Kidney tubule cell (primary cell): ENCODE data around the gene CTNNA3.
A peak's percentile ranks its signal among the peaks of the same experiment; 100 is the strongest.

ENCODE experiments used
- DNase-seq: peaks from one replicate; pipeline ENCODE4 v3.0.0-alpha.2; 2018; ENCODE audit warnings: low spot score

Gene CTNNA3

GRCh38 chr10:66639371-66639770 is 1056.6 kb downstream of the CTNNA3 start:
- DNase-seq, result peak; percentile 3

GRCh38 chr10:66637273-66638036 is 1058.5 kb downstream of the CTNNA3 start:
- peak; percentile 34 for DNase-seq

DNA sequence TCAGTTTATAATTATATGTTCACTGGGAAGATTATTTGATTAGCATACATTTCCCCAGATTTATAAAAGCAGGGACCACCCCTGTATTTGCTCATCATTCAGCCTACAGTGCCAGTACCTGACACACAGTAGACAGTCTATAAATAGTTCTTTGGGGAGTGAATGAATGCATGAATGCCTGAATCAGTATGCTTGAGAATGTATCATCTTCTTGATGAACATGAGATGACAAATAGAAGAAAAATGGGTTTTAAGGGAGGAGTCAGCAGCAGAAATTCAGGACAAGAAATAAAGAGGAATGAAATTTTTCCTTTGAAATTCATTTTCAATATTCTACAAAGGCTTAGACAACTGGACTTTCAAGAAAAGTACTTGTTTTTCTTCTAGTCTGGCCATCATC is 1066.0 kb downstream of the CTNNA3 start:
- DNase-seq, result peak; percentile 72

DNA sequence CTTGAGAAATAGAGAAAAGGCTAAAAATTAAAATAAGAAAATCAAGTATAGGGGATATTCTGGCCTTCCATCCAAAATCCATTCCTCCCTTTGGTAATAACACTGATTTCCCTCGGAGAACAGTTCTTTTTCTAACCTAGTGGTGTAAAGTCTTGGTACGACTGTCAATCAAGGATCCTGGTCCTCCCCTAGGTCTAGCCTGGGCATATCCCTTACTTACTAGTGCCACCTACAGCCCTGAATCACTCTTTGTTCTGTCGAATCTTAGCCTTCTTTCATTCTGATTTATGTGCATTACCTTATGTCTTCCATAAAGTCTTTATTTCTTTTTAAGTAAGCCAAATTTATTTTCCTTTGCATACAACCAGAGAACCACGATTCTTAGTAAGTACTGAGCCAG is 1068.8 kb downstream of the CTNNA3 start:
- DNase-seq, result peak; percentile 67

GRCh38 chr10:66625709-66626590 is 1070.0 kb downstream of the CTNNA3 start:
- no peak for DNase-seq

DNA sequence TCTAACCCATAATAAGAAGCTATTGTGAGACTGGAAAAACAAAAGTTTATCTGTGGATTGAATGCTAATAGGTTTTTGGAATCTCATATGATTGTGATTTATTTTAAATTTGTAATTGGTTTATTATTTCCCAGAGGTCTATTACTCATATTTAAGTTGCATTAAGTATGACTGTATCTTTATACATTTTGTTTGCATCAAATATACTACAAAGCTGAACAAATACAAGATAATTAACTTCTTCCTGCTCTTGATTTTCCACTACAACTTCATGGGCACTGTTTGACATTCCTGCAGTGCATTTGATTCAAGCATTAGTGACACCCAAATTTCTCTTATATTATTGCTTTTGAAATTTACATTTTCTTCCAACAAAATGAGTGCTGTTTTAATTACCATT is 1073.9 kb downstream of the CTNNA3 start:
- DNase-seq, result no peak

GRCh38 chr10:66604195-66604594 is 1091.8 kb downstream of the CTNNA3 start:
- DNase-seq, result no peak

GRCh38 chr10:66591865-66592264 is 1104.1 kb downstream of the CTNNA3 start:
- peak; percentile 57 for DNase-seq

DNA sequence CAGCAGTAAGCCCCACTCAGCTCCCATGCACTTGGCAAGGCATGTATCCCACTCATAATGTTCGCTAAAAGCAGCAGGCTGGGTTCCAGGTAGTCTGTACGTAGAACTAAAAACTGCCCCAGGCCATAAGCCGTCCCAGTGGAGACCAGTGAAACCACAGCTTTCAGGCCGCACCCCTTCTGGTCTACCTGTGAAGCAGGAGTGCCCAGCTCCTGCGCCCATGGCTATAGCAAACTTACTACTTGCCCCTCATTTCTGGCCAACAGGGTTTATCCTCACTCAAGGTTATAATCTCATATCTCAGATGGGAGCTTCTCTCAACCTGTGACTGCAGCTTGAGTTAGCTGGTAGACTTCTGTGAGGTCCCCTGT is 1108.3 kb downstream of the CTNNA3 start:
- DNase-seq, result no peak

GRCh38 chr10:66586897-66587679 is 1108.9 kb downstream of the CTNNA3 start:
- no peak for DNase-seq

DNA sequence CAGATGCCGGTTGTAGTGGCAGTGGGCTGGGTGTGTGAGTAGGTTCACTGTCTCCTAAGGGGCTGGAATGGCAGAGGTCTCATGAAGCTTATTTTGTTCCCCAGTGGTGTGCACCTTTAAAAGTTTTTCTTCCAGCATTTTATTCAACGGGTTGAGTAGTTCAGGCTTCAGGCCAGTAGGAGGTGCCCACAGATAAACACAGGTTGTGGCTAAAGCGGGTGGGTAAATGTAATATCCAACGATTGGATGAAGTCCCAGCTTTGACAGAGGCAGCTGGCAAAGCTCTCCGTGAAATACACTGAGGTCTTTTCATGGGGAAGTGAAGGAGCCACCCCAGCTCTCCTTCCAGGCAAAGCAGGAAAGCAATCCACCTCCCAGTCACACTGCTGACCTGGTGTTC is 1109.9 kb downstream of the CTNNA3 start:
- peak; percentile 20 for DNase-seq

DNA sequence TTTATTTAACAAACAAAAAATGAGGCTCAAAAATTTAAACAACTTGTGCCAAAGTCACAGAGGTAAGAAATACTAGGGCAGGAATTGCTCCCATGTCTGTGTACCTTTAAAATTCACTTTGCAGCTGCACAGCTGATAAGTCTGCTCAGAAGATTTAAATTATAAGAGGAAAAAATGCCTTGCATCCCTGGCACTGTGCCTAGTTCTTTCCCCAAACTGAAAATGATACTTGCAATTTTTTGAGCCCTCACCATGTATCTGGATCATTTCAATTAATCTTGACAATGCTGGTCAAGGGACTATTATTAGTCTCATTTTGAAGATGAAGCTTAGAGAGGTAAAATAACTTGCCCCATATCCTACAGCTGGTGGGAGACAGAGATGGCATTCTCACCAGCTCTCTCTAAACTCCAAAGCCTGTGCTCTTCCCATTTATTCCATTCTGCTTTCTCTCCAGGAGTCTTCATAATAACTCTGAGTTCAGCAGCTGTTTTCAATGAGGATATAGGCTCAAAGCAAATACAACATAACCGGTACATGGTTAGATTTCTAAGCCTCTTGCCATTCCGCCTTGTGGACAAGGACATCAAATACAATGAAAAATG is 1120.6 kb downstream of the CTNNA3 start:
- no peak for DNase-seq

DNA sequence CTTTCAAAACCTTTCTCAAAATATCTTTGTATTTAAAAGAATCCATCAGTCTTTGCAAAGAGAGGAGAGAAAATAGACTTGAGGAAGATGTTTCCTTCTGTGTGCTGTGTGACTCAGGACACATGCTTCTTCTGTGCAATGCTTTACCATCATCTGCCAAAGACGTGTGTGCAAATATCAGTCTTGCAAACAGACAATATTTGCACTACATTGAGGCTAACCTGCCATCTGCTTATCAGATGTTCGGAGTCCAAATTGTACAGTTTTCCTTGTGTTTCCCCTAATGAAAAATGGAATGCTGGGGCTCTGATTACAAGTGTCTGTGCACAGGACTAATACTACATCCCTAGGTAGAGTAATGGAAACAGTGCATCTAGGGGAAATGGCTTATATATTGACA is 1123.3 kb downstream of the CTNNA3 start:
- DNase-seq, result no peak

DNA sequence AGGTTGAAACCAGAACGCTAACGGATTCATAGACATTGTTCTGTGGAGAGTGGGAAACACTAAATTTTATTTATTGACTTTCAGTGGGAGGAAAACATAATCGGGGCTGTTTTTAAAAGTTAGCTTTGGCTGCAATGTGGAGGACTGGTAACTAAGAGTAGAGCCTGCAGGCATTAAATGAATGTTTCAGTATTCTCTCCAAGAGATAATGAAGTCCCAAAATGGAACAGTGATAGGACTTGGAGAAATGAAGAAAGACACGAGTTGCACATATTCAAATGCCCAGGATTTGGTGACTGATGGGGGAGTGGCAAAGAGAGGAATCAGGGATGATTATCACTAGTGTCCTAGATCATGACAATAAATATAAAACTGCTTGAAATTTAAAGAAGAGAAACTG is 1130.0 kb downstream of the CTNNA3 start:
- DNase-seq, result no peak

GRCh38 chr10:66564287-66564686 is 1131.7 kb downstream of the CTNNA3 start:
- DNase-seq, result peak; percentile 65

GRCh38 chr10:66555061-66555460 is 1140.9 kb downstream of the CTNNA3 start:
- no peak for DNase-seq

- no peak for DNase-seq
Measured at GRCh38 chr10:66552331-66552730, 1143.7 kb downstream of the CTNNA3 start.

DNA sequence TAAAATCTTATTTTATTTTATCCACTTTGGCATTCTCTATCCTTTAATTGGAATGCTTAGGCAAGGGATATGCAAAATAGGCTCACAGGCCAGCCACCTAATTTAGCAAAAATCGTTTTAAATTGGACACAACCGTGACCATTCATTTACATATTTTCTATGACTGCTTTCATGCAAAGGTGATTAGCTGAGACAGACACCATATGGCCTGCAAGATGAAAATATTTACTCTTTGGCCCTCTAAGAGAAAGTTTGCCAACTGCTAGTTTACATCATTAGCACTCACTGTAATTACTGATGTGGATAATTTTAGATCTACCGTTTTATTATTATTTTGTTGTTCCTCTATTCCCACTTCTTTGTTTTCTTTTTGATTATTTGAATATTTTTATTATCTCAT is 1145.6 kb downstream of the CTNNA3 start:
- no peak for DNase-seq

DNA sequence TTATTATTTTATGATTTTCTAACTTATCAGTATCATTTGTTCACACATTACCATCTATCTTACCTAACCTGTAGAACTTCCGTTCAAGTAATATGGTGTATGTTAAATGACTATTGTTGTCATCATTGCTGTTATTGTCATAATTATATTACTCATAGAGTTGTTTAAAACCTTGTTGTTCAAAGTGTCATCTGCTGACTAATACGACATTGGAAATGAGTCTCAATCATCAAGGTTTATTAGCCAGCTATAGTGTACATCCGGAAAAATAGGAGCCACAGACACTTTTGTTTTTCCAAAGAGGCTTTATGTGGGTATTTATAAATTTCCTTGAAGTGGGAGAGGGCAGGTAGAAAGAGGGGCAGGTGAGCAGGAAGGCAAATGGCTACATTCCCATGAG is 1157.1 kb downstream of the CTNNA3 start:
- DNase-seq, result no peak

DNA sequence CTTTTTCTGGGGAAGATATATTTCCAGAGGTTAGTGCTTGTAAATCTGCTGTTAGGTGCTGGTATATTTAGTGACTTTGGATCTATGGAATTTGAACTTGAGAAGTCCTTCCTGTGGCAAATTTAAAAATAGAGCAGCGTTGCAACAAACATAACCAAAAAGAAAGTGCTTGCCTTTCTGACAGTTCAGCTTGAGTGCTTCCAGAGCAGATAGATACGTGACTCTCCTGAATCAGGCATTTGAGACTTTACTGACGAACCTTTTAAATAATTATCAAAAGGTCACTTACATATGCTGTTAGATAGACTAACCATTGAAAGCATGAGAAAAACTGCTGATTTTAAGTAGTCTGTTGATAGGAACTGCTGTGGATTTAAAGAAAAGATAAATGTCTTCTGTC is 1157.6 kb downstream of the CTNNA3 start:
- DNase-seq, result no peak

- DNase-seq, result no peak
Measured at GRCh38 chr10:66537186-66537585, 1158.8 kb downstream of the CTNNA3 start.

DNA sequence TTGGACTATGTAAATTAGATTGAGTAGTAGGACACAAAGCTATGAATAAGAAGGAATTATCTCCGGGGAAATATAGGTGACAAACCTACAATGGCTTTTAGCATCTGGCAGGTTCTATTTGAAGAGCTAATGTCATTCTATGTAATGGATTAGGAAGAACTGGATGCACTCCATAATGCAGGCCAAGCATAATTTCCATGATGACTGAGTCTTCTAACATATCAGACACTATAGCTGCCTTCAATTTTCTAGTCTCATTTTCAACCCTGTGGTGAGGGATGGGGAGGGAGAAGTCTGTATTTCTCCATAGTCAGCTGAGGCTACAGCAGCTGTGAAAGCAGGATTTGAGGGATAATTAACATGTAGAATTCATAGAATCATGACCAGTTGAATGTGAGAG is 1160.6 kb downstream of the CTNNA3 start:
- no peak for DNase-seq
